ENCODE data around the gene PIP5K1B. TPM values are rescaled to one million over a fixed set of nuclear protein-coding genes. Genes with fewer than 3 reads are reported as not detected.

The PIP5K1B gene
- total and polyA plus RNA-seq, 2 of the 13 experiments (the other 11 are each of a cell fraction or from before 2014, with no cell fraction given): 15.8 to 17.5 TPM

DNA sequence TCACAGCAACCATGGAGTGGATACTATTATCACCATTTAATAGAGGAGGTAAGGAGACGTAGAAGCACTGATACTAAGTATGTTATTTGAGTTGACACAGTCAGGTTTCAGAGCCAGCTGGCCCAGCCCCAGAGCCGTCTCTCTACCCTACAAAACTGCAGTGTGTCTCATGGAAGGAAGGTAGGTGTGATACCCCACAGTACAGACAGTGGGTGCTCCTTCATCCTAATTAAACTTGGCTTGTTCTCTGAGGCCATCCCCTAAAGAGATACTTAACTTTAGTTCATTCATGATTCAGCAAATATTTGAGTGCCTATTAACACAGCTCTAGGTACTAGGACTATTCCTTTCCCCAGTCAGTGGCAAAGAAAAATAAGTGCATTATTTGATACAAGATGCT, 22.6 kb downstream of the PIP5K1B start:
- in situ Hi-C loops (cut with HindIII; ENCODE audit: extremely low pct_ligation_motif_present, low pct_unique_long_range_greater_than_20kb) (no loop called here), intact Hi-C loops (cut with micrococcal nuclease; ENCODE audit: unreplicated experiment) (no loop called here)
- CTCF ChIA-PET (ENCODE audit: low intra/inter-chr PET ratio, low total read pairs): no interaction called here
- H3K36me3 ChIP-seq (replicated peaks in 1 of 2; ENCODE audit: control insufficient read depth in 1 of 2, insufficient read depth in 2 of 2, low read length in 2 of 2): no peaks in the 10 kb centered on the region; a peak in 1 of 5 replicates
- DNase-seq (ENCODE audit: low spot score) (no peak), FAIRE-seq (no peak), ATAC-seq (no peak)
- no peak for TF ChIP-seq MATR3 (CRISPR knock-in tag; IDR thresholded peaks at IDR 0.05)
- TF ChIP-seq ZNF224 (CRISPR knock-in tag; IDR thresholded peaks at IDR 0.05): no peak
- TF ChIP-seq MYC (CRISPR knock-in tag; IDR thresholded peaks at IDR 0.05; ENCODE audit: borderline replicate concordance): no peak
- TF ChIP-seq KDM3A (CRISPR knock-in tag; IDR thresholded peaks at IDR 0.05; ENCODE audit: low read depth): no peak
- TF ChIP-seq, protein P1, sequence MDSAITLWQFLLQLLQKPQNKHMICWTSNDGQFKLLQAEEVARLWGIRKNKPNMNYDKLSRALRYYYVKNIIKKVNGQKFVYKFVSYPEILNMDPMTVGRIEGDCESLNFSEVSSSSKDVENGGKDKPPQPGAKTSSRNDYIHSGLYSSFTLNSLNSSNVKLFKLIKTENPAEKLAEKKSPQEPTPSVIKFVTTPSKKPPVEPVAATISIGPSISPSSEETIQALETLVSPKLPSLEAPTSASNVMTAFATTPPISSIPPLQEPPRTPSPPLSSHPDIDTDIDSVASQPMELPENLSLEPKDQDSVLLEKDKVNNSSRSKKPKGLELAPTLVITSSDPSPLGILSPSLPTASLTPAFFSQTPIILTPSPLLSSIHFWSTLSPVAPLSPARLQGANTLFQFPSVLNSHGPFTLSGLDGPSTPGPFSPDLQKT (CRISPR knock-in tag; IDR thresholded peaks at IDR 0.05; ENCODE audit: borderline replicate concordance): no peak
- TF ChIP-seq RBM39 (IDR thresholded peaks at IDR 0.05; ENCODE audit: low read depth, low read length, poor library complexity, severe bottlenecking): no peak
- TF ChIP-seq, protein P2, sequence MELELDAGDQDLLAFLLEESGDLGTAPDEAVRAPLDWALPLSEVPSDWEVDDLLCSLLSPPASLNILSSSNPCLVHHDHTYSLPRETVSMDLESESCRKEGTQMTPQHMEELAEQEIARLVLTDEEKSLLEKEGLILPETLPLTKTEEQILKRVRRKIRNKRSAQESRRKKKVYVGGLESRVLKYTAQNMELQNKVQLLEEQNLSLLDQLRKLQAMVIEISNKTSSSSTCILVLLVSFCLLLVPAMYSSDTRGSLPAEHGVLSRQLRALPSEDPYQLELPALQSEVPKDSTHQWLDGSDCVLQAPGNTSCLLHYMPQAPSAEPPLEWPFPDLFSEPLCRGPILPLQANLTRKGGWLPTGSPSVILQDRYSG (CRISPR knock-in tag; IDR thresholded peaks at IDR 0.05): no peak
- no peak for TF ChIP-seq SMC3 (IDR thresholded peaks at IDR 0.05; ENCODE audit: low read length)
- TF ChIP-seq AHR (CRISPR knock-in tag; IDR thresholded peaks at IDR 0.05): no peak
- TF ChIP-seq ELF4 (CRISPR knock-in tag; IDR thresholded peaks at IDR 0.05; ENCODE audit: borderline replicate concordance): no peak
- no peak for TF ChIP-seq ZNF274 (CRISPR knock-in tag; IDR thresholded peaks at IDR 0.05)
- TF ChIP-seq ZNF431 (CRISPR knock-in tag; IDR thresholded peaks at IDR 0.05; ENCODE audit: borderline replicate concordance, low read depth): no peak
- TF ChIP-seq CBFB (CRISPR knock-in tag; IDR thresholded peaks at IDR 0.05): no peak
- TF ChIP-seq, protein P3, sequence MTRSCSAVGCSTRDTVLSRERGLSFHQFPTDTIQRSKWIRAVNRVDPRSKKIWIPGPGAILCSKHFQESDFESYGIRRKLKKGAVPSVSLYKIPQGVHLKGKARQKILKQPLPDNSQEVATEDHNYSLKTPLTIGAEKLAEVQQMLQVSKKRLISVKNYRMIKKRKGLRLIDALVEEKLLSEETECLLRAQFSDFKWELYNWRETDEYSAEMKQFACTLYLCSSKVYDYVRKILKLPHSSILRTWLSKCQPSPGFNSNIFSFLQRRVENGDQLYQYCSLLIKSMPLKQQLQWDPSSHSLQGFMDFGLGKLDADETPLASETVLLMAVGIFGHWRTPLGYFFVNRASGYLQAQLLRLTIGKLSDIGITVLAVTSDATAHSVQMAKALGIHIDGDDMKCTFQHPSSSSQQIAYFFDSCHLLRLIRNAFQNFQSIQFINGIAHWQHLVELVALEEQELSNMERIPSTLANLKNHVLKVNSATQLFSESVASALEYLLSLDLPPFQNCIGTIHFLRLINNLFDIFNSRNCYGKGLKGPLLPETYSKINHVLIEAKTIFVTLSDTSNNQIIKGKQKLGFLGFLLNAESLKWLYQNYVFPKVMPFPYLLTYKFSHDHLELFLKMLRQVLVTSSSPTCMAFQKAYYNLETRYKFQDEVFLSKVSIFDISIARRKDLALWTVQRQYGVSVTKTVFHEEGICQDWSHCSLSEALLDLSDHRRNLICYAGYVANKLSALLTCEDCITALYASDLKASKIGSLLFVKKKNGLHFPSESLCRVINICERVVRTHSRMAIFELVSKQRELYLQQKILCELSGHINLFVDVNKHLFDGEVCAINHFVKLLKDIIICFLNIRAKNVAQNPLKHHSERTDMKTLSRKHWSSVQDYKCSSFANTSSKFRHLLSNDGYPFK (CRISPR knock-in tag; IDR thresholded peaks at IDR 0.05; ENCODE audit: borderline replicate concordance): no peak
- TF ChIP-seq SRF (IDR thresholded peaks at IDR 0.05; ENCODE audit: low read depth, low read length): no peak
- TF ChIP-seq ZNF724P (CRISPR knock-in tag; IDR thresholded peaks at IDR 0.05; ENCODE audit: borderline replicate concordance): no peak
- no peak for TF ChIP-seq HCFC1 (IDR thresholded peaks at IDR 0.05; ENCODE audit: low read depth, low read length)
- TF ChIP-seq ZNF124 (CRISPR knock-in tag; IDR thresholded peaks at IDR 0.05): no peak
- BruUV-seq (replicated peaks): no TSS peak
- H4K20me1 ChIP-seq (ENCODE audit: insufficient read depth, low read length): no peaks in the 10 kb centered on the region
- H3K27ac ChIP-seq (ENCODE audit: extremely low read length, insufficient read depth, low read length): no peak overlapping the region
- peaks cover 65% of the 10 kb centered on the region for H3K79me2 ChIP-seq (ENCODE audit: insufficient read depth, low read length)
- no peak overlapping the region for H3K9ac ChIP-seq (ENCODE audit: insufficient read depth, low read depth, low read length)
- POLR2A ChIA-PET: no interaction called here
- H2AFZ ChIP-seq (ENCODE audit: low read length): no peak overlapping the region
- no peak overlapping the region for H3K4me3 ChIP-seq (replicated peaks in 1 of 3; ENCODE audit: insufficient read depth in 1 of 3, low read depth in 2 of 3, low read length in 3 of 3)
- no peaks in the 10 kb centered on the region for H3K9me3 ChIP-seq (ENCODE audit: low read length)
- 100% methylated on average over 2 of the region's 2 CpGs for WGBS (ENCODE audit: low lambda C conversion rate)
- peaks cover 59% of the 10 kb centered on the region for H3K4me1 ChIP-seq (ENCODE audit: insufficient read depth, low read length)
- H3K27me3 ChIP-seq (ENCODE audit: control insufficient read depth in 1 of 2, insufficient read depth in 2 of 2, low read length in 2 of 2): no peaks in the 10 kb centered on the region
- no peak overlapping the region for H3K4me2 ChIP-seq (ENCODE audit: low read depth, low read length)
